ENCODE measurements around the gene LRRK2.

LRRK2 gene

DNA sequence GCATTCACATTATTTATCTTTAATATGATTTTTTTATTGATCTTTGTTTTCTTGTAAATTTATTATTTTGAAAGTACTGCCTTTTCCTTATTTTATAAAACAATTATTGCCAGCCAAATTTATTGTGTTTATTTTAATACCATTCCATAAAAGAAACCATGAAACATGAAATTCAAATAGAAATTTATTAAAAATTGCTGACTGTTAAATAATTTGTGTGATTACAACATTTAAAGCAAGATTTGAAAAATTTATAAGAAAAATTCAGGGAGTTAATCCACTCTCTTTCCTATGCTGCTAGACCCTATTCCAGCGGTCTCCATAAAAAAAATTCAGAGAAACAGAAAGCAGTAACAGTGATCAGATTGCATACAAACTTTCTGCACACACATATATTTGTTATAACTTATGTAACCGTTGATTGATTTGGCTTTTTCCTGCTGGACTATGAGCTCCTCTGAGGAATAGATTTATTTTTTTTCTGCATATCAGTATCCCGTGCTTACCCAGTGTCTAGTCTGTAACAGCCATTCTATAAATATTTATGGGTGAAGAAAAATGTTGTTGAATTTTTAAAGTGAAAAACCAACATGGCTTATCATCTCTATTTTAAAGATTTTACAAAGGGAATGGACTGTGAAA, 68.1 kb downstream of the LRRK2 start:
- H3K4me3 ChIP-seq (ENCODE audit: low read depth, low read length): no peak overlapping the region
- TF ChIP-seq, protein P1, sequence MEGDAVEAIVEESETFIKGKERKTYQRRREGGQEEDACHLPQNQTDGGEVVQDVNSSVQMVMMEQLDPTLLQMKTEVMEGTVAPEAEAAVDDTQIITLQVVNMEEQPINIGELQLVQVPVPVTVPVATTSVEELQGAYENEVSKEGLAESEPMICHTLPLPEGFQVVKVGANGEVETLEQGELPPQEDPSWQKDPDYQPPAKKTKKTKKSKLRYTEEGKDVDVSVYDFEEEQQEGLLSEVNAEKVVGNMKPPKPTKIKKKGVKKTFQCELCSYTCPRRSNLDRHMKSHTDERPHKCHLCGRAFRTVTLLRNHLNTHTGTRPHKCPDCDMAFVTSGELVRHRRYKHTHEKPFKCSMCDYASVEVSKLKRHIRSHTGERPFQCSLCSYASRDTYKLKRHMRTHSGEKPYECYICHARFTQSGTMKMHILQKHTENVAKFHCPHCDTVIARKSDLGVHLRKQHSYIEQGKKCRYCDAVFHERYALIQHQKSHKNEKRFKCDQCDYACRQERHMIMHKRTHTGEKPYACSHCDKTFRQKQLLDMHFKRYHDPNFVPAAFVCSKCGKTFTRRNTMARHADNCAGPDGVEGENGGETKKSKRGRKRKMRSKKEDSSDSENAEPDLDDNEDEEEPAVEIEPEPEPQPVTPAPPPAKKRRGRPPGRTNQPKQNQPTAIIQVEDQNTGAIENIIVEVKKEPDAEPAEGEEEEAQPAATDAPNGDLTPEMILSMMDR (IDR thresholded peaks at IDR 0.05; ENCODE audit: low read depth, low read length): no peak

DNA sequence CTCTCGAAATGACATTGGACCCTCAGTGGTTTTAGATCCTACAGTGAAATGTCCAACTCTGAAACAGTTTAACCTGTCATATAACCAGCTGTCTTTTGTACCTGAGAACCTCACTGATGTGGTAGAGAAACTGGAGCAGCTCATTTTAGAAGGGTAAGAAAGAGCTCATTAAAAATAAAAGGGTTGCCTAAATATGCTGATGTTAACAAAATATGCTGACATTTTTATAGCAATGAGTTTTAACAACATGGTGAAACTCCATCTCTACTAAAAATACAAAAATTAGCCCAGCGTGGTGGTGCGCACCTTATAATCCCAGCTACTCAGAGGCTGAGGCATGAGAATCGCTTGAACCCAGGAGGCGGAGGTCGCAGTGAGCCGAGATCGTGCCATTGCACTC, 73.5 kb downstream of the LRRK2 start:
- TF ChIP-seq, protein P1 (IDR thresholded peaks at IDR 0.05; ENCODE audit: low read depth, low read length): no peak
- no peak overlapping the region for H3K4me3 ChIP-seq (ENCODE audit: low read depth, low read length)

DNA sequence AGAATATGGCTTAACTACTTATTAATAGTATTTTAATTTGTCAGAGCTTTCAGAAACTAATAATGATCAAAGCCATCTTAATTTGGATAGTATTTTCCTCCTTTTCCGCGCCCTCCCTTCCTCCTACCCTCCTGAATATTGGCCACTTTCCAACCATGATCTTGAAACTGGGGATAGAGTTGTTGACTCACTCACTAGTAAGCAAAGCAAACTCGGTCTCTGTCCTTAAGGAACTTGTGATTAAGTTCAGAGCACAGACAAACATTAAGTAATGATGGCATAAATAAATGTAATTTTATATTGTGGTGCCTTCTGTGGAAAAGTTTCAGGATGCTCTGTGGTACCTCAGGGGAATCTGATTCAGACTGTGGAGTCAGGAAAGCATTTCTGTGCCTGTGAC, 75.7 kb downstream of the LRRK2 start:
- TF ChIP-seq, protein P1 (IDR thresholded peaks at IDR 0.05; ENCODE audit: low read depth, low read length): no peak

DNA sequence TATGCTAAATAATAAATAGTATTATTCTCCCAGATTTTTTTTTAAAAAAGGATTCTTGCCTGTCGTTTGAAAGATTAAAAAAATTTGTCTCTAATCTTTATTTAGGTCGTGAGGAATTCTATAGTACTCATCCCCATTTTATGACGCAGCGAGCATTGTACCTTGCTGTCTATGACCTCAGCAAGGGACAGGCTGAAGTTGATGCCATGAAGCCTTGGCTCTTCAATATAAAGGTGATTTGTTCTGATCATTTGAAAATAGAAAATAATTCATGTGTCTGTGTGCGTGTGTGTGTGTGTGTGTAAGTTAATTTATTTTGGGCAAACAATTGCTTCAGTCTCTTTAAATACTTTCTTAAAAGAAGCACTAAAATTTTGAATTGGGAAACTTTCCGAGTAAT, 84.2 kb downstream of the LRRK2 start:
- TF ChIP-seq, protein P1 (IDR thresholded peaks at IDR 0.05; ENCODE audit: low read depth, low read length): no peak
- no peak overlapping the region for H3K4me3 ChIP-seq (ENCODE audit: low read depth, low read length)

More for the DNA sequence above, 75.7 kb downstream of the LRRK2 start:
- no peak overlapping the region for H3K4me3 ChIP-seq (ENCODE audit: low read depth, low read length)

DNA sequence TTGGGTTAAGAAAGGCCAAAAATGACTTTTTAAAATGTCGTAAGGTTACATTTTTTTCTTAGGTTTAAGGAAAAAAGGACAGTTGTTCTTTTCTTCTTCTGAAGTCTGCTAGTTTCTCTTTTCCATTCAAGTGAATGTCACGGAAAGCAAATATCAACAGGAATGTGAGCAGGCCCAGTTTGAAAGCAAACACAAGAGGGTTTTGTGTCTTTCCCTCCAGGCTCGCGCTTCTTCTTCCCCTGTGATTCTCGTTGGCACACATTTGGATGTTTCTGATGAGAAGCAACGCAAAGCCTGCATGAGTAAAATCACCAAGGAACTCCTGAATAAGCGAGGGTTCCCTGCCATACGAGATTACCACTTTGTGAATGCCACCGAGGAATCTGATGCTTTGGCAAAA, 85.4 kb downstream of the LRRK2 start:
- no peak overlapping the region for H3K4me3 ChIP-seq (ENCODE audit: low read depth, low read length)
- TF ChIP-seq, protein P1 (IDR thresholded peaks at IDR 0.05; ENCODE audit: low read depth, low read length): no peak

DNA sequence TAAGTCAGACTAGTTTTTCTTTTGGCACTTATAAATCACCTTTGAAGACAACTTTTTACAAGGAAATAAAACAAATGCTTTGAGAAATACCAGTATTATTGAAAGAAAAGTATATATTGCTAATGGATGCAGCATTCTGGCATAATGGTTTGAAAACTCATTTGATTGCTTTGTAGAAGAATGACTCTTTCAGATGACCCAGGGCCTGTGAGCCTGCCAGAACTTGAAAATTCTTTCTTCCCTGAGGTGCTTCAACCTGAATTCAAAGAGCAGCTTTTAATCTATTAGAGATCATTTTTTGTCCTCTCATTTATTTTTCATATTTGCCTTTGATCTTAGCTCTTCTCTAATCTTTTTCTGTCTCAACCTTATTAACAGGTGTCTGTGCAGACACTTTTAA, 87.4 kb downstream of the LRRK2 start:
- H3K4me3 ChIP-seq (ENCODE audit: low read depth, low read length): no peak overlapping the region
- TF ChIP-seq, protein P1 (IDR thresholded peaks at IDR 0.05; ENCODE audit: low read depth, low read length): no peak

DNA sequence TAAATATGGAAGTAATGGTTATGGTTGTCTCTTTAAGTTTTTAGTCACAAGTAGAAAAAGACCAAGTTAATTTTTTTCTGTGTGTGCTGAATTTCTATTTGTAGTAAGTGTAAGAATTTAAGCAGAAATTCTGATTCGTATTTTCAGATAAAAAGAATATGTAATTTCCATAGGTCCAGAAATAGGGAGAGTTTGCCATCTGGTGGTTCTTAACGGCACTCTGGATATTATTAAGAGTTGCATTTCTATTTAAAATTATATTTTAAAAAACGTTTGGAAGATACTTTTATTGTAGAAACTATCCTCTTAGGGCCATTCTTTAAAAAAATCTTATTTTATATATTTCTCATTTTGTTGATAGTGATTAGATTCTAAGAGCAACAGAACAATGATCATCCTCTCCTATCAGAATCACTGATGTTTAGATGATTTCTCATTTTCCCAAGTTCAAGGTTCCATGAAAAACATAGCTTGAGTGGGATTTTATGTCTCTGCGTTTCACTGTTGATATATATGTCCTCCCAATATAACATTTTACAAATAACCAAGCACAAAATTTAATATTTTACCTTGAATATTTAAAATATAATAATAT, 88.3 kb downstream of the LRRK2 start:
- no peak overlapping the region for H3K4me3 ChIP-seq (ENCODE audit: low read depth, low read length)
- TF ChIP-seq, protein P1 (IDR thresholded peaks at IDR 0.05; ENCODE audit: low read depth, low read length): no peak
